ENCODE measurements around the gene CDKN3.

CDKN3 gene

DNA sequence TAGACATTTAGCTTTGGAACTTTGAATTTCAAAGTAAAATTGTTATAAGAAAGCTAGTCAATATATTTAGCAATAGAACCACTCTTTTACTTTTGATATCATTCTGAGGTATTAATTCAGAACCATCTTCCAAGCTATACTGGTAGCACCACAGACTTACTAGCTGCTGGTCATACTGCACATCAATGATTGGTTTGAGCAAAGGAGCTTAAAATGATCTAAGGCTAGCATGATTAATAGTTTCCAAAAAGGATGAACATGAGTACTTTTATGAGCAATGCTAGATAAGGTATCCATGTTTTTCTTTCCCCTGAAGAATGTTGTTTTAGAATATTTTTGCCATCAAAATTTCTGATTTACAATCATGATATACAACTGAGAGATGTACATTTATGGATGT is 27.2 kb downstream of the CDKN3 start:
- Histone ChIP-seq H3K4me3 (ENCODE audit: control insufficient read depth in 1 of 7, extremely low read depth in 1 of 7, insufficient read depth in 4 of 7, low read depth in 2 of 7, low read length in 6 of 7) (no peak overlapping the region), H3K9me3 (ENCODE audit: control extremely low read depth in 1 of 5, control insufficient read depth in 4 of 5, insufficient read depth in 2 of 5, low read depth in 1 of 5, low read length in 4 of 5) (no peaks in the 10 kb centered on the region), H3K4me1 (ENCODE audit: control extremely low read depth in 1 of 4, control insufficient read depth in 4 of 4, insufficient read depth in 4 of 4, low read length in 3 of 4) (no peaks in the 10 kb centered on the region), H3K27ac (ENCODE audit: insufficient read depth in 1 of 2, low read depth in 1 of 2, low read length in 2 of 2, poor library complexity in 1 of 2, severe bottlenecking in 2 of 2) (no peak overlapping the region), H3K36me3 (ENCODE audit: control insufficient read depth in 4 of 4, insufficient read depth in 4 of 4, low read length in 3 of 4) (peaks cover 11 to 34% (median 21%) of the 10 kb centered on the region in 4 experiments), H3K27me3 (replicated peaks in 2 of 5; ENCODE audit: control insufficient read depth in 4 of 5, insufficient read depth in 5 of 5, low read length in 4 of 5) (no peaks in the 10 kb centered on the region)
- no peak for DNase-seq
- POLR2A ChIA-PET, result no interaction called here
- CTCF ChIA-PET, result interaction anchor here (0.7 to 1.7 kb wide), 5 partner anchors 11 to 69 kb away, joined by 3 to 10 read pairs (median 3); no protein-coding TSS in a partner anchor

- POLR2A ChIA-PET, result no interaction called here
- peaks cover 13 to 35% (median 24%) of the 10 kb centered on the region in 4 experiments for H3K36me3 ChIP-seq (ENCODE audit: control insufficient read depth in 4 of 4, insufficient read depth in 4 of 4, low read length in 3 of 4)
- H3K27me3 ChIP-seq (replicated peaks in 2 of 5; ENCODE audit: control insufficient read depth in 4 of 5, insufficient read depth in 5 of 5, low read length in 4 of 5), result no peaks in the 10 kb centered on the region
- no peak overlapping the region for H3K4me3 ChIP-seq (ENCODE audit: control insufficient read depth in 1 of 7, extremely low read depth in 1 of 7, insufficient read depth in 4 of 7, low read depth in 2 of 7, low read length in 6 of 7)
- WGBS (ENCODE audit: insufficient coverage), result 100% methylated on average over 1 of the region's 4 CpGs
- H3K27ac ChIP-seq (ENCODE audit: insufficient read depth in 1 of 2, low read depth in 1 of 2, low read length in 2 of 2, poor library complexity in 1 of 2, severe bottlenecking in 2 of 2), result no peak overlapping the region
- CTCF ChIA-PET, result interaction anchor here (0.7 to 1.7 kb wide), 4 partner anchors 10 to 69 kb away, joined by 3 to 10 read pairs (median 4); no protein-coding TSS in a partner anchor
- H3K9me3 ChIP-seq (ENCODE audit: control extremely low read depth in 1 of 5, control insufficient read depth in 4 of 5, insufficient read depth in 2 of 5, low read depth in 1 of 5, low read length in 4 of 5), result no peaks in the 10 kb centered on the region
- no peak for DNase-seq
- no peaks in the 10 kb centered on the region for H3K4me1 ChIP-seq (ENCODE audit: control extremely low read depth in 1 of 4, control insufficient read depth in 4 of 4, insufficient read depth in 4 of 4, low read length in 3 of 4)
These were observed 27.7 kb downstream of the CDKN3 start for GRCh38 chr14:54424479-54424901.

DNA sequence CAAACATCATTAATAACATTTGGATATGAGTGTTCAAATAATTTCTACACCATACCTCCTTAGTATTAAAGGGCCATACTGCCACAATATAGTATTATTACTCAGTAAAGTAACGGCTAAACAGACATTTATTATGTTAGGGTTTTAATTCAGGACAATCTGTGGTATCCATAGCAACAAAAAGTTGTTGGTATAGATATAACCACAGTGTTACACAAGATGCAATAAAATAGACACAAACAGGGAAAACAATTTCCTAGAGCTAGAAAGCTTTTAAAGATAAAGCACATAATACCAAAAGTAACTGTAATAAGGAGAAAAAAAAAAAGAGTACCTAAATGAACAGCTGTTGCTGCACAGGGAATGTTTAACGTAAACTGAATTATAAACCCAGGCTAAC is 28.3 kb downstream of the CDKN3 start:
- H3K27ac ChIP-seq (ENCODE audit: insufficient read depth in 1 of 2, low read depth in 1 of 2, low read length in 2 of 2, poor library complexity in 1 of 2, severe bottlenecking in 2 of 2), result no peak overlapping the region
- 100% methylated on average over 1 of the region's 2 CpGs for WGBS (ENCODE audit: insufficient coverage)
- H3K27me3 ChIP-seq (replicated peaks in 2 of 5; ENCODE audit: control insufficient read depth in 4 of 5, insufficient read depth in 5 of 5, low read length in 4 of 5), result no peaks in the 10 kb centered on the region
- peaks cover 17 to 41% (median 27%) of the 10 kb centered on the region in 4 experiments for H3K36me3 ChIP-seq (ENCODE audit: control insufficient read depth in 4 of 4, insufficient read depth in 4 of 4, low read length in 3 of 4)
- no peaks in the 10 kb centered on the region for H3K9me3 ChIP-seq (ENCODE audit: control extremely low read depth in 1 of 5, control insufficient read depth in 4 of 5, insufficient read depth in 2 of 5, low read depth in 1 of 5, low read length in 4 of 5)
- CTCF ChIA-PET, result interaction anchor here (1.3 to 1.7 kb wide), 3 partner anchors 58 to 68 kb away, joined by 3 to 10 read pairs (median 4); no protein-coding TSS in a partner anchor
- no peaks in the 10 kb centered on the region for H3K4me1 ChIP-seq (ENCODE audit: control extremely low read depth in 1 of 4, control insufficient read depth in 4 of 4, insufficient read depth in 4 of 4, low read length in 3 of 4)
- H3K4me3 ChIP-seq (ENCODE audit: control insufficient read depth in 1 of 7, extremely low read depth in 1 of 7, insufficient read depth in 4 of 7, low read depth in 2 of 7, low read length in 6 of 7), result no peak overlapping the region
- DNase-seq, result peak in 1 of 3 donors; percentile 20
- POLR2A ChIA-PET, result interaction anchor here (0.7 kb wide), 1 partner anchor 1218 kb away, joined by 3 read pairs; no protein-coding TSS in a partner anchor

GRCh38 chr14:54425537-54426274 is 28.9 kb downstream of the CDKN3 start:
- H3K27ac ChIP-seq (ENCODE audit: insufficient read depth in 1 of 2, low read depth in 1 of 2, low read length in 2 of 2, poor library complexity in 1 of 2, severe bottlenecking in 2 of 2), result no peak overlapping the region
- no peaks in the 10 kb centered on the region for H3K4me1 ChIP-seq (ENCODE audit: control extremely low read depth in 1 of 4, control insufficient read depth in 4 of 4, insufficient read depth in 4 of 4, low read length in 3 of 4)
- peaks cover 17 to 45% (median 31%) of the 10 kb centered on the region in 4 experiments for H3K36me3 ChIP-seq (ENCODE audit: control insufficient read depth in 4 of 4, insufficient read depth in 4 of 4, low read length in 3 of 4)
- no peak overlapping the region for H3K4me3 ChIP-seq (ENCODE audit: control insufficient read depth in 1 of 7, extremely low read depth in 1 of 7, insufficient read depth in 4 of 7, low read depth in 2 of 7, low read length in 6 of 7)
- WGBS (ENCODE audit: insufficient coverage), result 100% methylated on average over 1 of the region's 3 CpGs
- H3K9me3 ChIP-seq (ENCODE audit: control extremely low read depth in 1 of 5, control insufficient read depth in 4 of 5, insufficient read depth in 2 of 5, low read depth in 1 of 5, low read length in 4 of 5), result no peaks in the 10 kb centered on the region
- DNase-seq, result no peak
- ChIA-PET CTCF (interaction anchor here (1.0 to 1.3 kb wide), 2 partner anchors 59 to 60 kb away, joined by 3 read pairs; no protein-coding TSS in a partner anchor), POLR2A (interaction anchor here (0.5 to 0.7 kb wide), 2 partner anchors 11 to 1217 kb away, joined by 3 to 5 read pairs; no protein-coding TSS in a partner anchor)
- H3K27me3 ChIP-seq (replicated peaks in 2 of 5; ENCODE audit: control insufficient read depth in 4 of 5, insufficient read depth in 5 of 5, low read length in 4 of 5), result no peaks in the 10 kb centered on the region

GRCh38 chr14:54427871-54428270 is 31.1 kb downstream of the CDKN3 start:
- DNase-seq, result no peak
- whole genome bisulfite sequencing (ENCODE audit: insufficient coverage), result no CpG with 5 or more reads among the region's 3 CpGs
- ChIA-PET POLR2A (no interaction called here), CTCF (interaction anchor here (1.4 kb wide), 1 partner anchor 66 kb away, joined by 3 read pairs; no protein-coding TSS in a partner anchor)
- H3K4me3 ChIP-seq (ENCODE audit: control insufficient read depth in 1 of 7, extremely low read depth in 1 of 7, insufficient read depth in 4 of 7, low read depth in 2 of 7, low read length in 6 of 7), result no peak overlapping the region
- H3K27me3 ChIP-seq (replicated peaks in 2 of 5; ENCODE audit: control insufficient read depth in 4 of 5, insufficient read depth in 5 of 5, low read length in 4 of 5), result no peaks in the 10 kb centered on the region
- H3K9me3 ChIP-seq (ENCODE audit: control extremely low read depth in 1 of 5, control insufficient read depth in 4 of 5, insufficient read depth in 2 of 5, low read depth in 1 of 5, low read length in 4 of 5), result no peaks in the 10 kb centered on the region
- H3K27ac ChIP-seq (ENCODE audit: insufficient read depth in 1 of 2, low read depth in 1 of 2, low read length in 2 of 2, poor library complexity in 1 of 2, severe bottlenecking in 2 of 2), result no peak overlapping the region
- H3K4me1 ChIP-seq (ENCODE audit: control extremely low read depth in 1 of 4, control insufficient read depth in 4 of 4, insufficient read depth in 4 of 4, low read length in 3 of 4), result no peaks in the 10 kb centered on the region
- peaks cover 17 to 56% (median 37%) of the 10 kb centered on the region in 4 experiments for H3K36me3 ChIP-seq (ENCODE audit: control insufficient read depth in 4 of 4, insufficient read depth in 4 of 4, low read length in 3 of 4)

- H3K4me3 ChIP-seq (ENCODE audit: control insufficient read depth in 1 of 7, extremely low read depth in 1 of 7, insufficient read depth in 4 of 7, low read depth in 2 of 7, low read length in 6 of 7), result no peak overlapping the region
- H3K4me1 ChIP-seq (ENCODE audit: control extremely low read depth in 1 of 4, control insufficient read depth in 4 of 4, insufficient read depth in 4 of 4, low read length in 3 of 4), result no peaks in the 10 kb centered on the region
- H3K36me3 ChIP-seq (ENCODE audit: control insufficient read depth in 4 of 4, insufficient read depth in 4 of 4, low read length in 3 of 4), result peaks cover 17 to 56% (median 37%) of the 10 kb centered on the region in 4 experiments
- CTCF ChIA-PET, result interaction anchor here (1.4 kb wide), 1 partner anchor 65 kb away, joined by 3 read pairs; no protein-coding TSS in a partner anchor
- DNase-seq, result no peak
- H3K9me3 ChIP-seq (ENCODE audit: control extremely low read depth in 1 of 5, control insufficient read depth in 4 of 5, insufficient read depth in 2 of 5, low read depth in 1 of 5, low read length in 4 of 5), result no peaks in the 10 kb centered on the region
- POLR2A ChIA-PET, result no interaction called here
- H3K27ac ChIP-seq (ENCODE audit: insufficient read depth in 1 of 2, low read depth in 1 of 2, low read length in 2 of 2, poor library complexity in 1 of 2, severe bottlenecking in 2 of 2), result no peak overlapping the region
- no peaks in the 10 kb centered on the region for H3K27me3 ChIP-seq (replicated peaks in 2 of 5; ENCODE audit: control insufficient read depth in 4 of 5, insufficient read depth in 5 of 5, low read length in 4 of 5)
- WGBS (ENCODE audit: insufficient coverage), result no CpG with 5 or more reads among the region's 2 CpGs
These were observed 31.7 kb downstream of the CDKN3 start for GRCh38 chr14:54428527-54428926.

- Histone ChIP-seq H3K27ac (ENCODE audit: insufficient read depth in 1 of 2, low read depth in 1 of 2, low read length in 2 of 2, poor library complexity in 1 of 2, severe bottlenecking in 2 of 2) (peak overlapping the region in 1 of 2 experiments; percentile 59), H3K4me3 (ENCODE audit: control insufficient read depth in 1 of 7, extremely low read depth in 1 of 7, insufficient read depth in 4 of 7, low read depth in 2 of 7, low read length in 6 of 7) (no peak overlapping the region), H3K27me3 (replicated peaks in 2 of 5; ENCODE audit: control insufficient read depth in 4 of 5, insufficient read depth in 5 of 5, low read length in 4 of 5) (no peaks in the 10 kb centered on the region), H3K9me3 (ENCODE audit: control extremely low read depth in 1 of 5, control insufficient read depth in 4 of 5, insufficient read depth in 2 of 5, low read depth in 1 of 5, low read length in 4 of 5) (no peaks in the 10 kb centered on the region), H3K36me3 (ENCODE audit: control insufficient read depth in 4 of 4, insufficient read depth in 4 of 4, low read length in 3 of 4) (peaks cover 0 to 28% (median 12%) of the 10 kb centered on the region in 4 experiments), H3K4me1 (ENCODE audit: control extremely low read depth in 1 of 4, control insufficient read depth in 4 of 4, insufficient read depth in 4 of 4, low read length in 3 of 4) (peaks cover 13 to 34% (median 15%) of the 10 kb centered on the region in 4 experiments)
- POLR2A ChIA-PET, result no interaction called here
- 91% methylated on average over 2 of the region's 4 CpGs for WGBS (ENCODE audit: insufficient coverage)
- CTCF ChIA-PET, result interaction anchor here (0.9 to 1.4 kb wide), 3 partner anchors 9 to 67 kb away, joined by 3 read pairs; no protein-coding TSS in a partner anchor
- peak in 2 of 3 donors; percentile 33 to 58 for DNase-seq
These were observed 38.7 kb downstream of the CDKN3 start for GRCh38 chr14:54435500-54435981.

Data from common myeloid progenitor, CD34-positive (primary cell).